Esophagus squamous epithelium (tissue), 5 donors: ENCODE results near the gene FAU. TPM values are rescaled to one million over a fixed set of nuclear protein-coding genes. Genes with fewer than 3 reads are reported as not detected.

ENCODE experiments used
- DNase-seq: peaks from one replicate; lab custom pipeline; 2025; lab: John Stamatoyannopoulos, UW
- H3K27ac ChIP-seq, 4 donors: fragments of 200-600 bp; sonication (generic); one replicate each; pipeline ENCODE4 v1.5.1; 2016 to 2019; ENCODE audit warnings: mild to moderate bottlenecking in 1 of 4
- H3K27me3 ChIP-seq, 4 donors: fragments of 200-600 bp; sonication (generic); 1 replicate in 3 of 4; 2 replicates in 1 of 4; pipeline versions ENCODE4 v1.5.1 to v1.6.0; 2017 to 2021; ENCODE audit warnings: antibody characterized with exemption in 1 of 4
- H3K36me3 ChIP-seq, 3 donors: fragments of 200-600 bp; sonication (generic); one replicate each; pipeline ENCODE4 v1.5.1; 2016 to 2019
- H3K4me1 ChIP-seq, 3 donors: fragments of 200-600 bp; sonication (generic); one replicate each; pipeline ENCODE4 v1.5.1; 2017 to 2019
- H3K4me3 ChIP-seq, 4 donors: fragments of 200-600 bp; sonication (generic); 1 replicate in 3 of 4; 2 replicates in 1 of 4; pipeline ENCODE4 v1.5.1; 2016 to 2019; ENCODE audit warnings: mild to moderate bottlenecking in 2 of 4, moderate library complexity in 1 of 4
- H3K9me3 ChIP-seq, 3 donors: fragments of 200-600 bp; sonication (generic); one replicate each; pipeline ENCODE4 v1.5.1; 2016 to 2019
- POLR2A ChIP-seq, 4 donors: fragments of 450-650 bp; IDR thresholded peaks; one replicate each; pipeline ENCODE4 v1.6.1; 2017; ENCODE audit warnings: antibody characterized with exemption in 4 of 4, mild to moderate bottlenecking in 4 of 4, moderate library complexity in 3 of 4
- WGBS, 2 donors: methylation state at CpG; one replicate each; pipeline ENCODE4 v1.1.5; 2018; 5-methylcytosine and 5-hydroxymethylcytosine counted together
- intact Hi-C: fragments of 100-400 bp; cut with DNase I; formaldehyde crosslinking; loops from one replicate; pipeline ENCODE4 v1.15.0; 2022
- small RNA-seq, 4 donors: library from RNA; depleted of rRNA; stranded (forward); fragments of <200 nt; gene quantifications; one replicate each; pipeline ENCODE3, GENCODE V24; 2016
- total RNA-seq, 4 donors: library from RNA; depleted of rRNA; stranded (reverse); fragments of >200 nt; gene quantifications; one replicate each; pipeline ENCODE4 v1.1.0, GENCODE V29; 2016
- TF ChIP-seq, protein P1 (sequence below), 6 experiments: fragments of 450-650 bp in 4 of 6; fragments of 200-600 bp in 2 of 6; sonication (generic) in 2 of 6; IDR thresholded peaks; one replicate each; pipeline ENCODE4 v1.5.1; 2016 to 2019; ENCODE audit warnings: antibody characterized with exemption in 6 of 6, mild to moderate bottlenecking in 4 of 6, moderate library complexity in 4 of 6
- donor health status: DM: yes; HTN: yes; CAD: no.

Gene FAU
- total RNA-seq, 4 donors from 2014 or later = 436 to 777 (median 528) TPM

- Histone ChIP-seq H3K27ac (no peak overlapping the region), H3K36me3 (no peaks in the 10 kb centered on the region), H3K4me1 (no peaks in the 10 kb centered on the region), H3K27me3 (no peaks in the 10 kb centered on the region), H3K4me3 (no peak overlapping the region), H3K9me3 (no peaks in the 10 kb centered on the region)
- WGBS, 2 donors = 53 to 74% methylated on average over 4 of the region's 4 CpGs
- intact Hi-C loops = no loop called here
- no peak for DNase-seq
- TF ChIP-seq, protein P1, sequence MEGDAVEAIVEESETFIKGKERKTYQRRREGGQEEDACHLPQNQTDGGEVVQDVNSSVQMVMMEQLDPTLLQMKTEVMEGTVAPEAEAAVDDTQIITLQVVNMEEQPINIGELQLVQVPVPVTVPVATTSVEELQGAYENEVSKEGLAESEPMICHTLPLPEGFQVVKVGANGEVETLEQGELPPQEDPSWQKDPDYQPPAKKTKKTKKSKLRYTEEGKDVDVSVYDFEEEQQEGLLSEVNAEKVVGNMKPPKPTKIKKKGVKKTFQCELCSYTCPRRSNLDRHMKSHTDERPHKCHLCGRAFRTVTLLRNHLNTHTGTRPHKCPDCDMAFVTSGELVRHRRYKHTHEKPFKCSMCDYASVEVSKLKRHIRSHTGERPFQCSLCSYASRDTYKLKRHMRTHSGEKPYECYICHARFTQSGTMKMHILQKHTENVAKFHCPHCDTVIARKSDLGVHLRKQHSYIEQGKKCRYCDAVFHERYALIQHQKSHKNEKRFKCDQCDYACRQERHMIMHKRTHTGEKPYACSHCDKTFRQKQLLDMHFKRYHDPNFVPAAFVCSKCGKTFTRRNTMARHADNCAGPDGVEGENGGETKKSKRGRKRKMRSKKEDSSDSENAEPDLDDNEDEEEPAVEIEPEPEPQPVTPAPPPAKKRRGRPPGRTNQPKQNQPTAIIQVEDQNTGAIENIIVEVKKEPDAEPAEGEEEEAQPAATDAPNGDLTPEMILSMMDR (IDR thresholded peaks at IDR 0.05) = no peak
- no peak for TF ChIP-seq POLR2A (IDR thresholded peaks at IDR 0.05)
Measured at GRCh38 chr11:65071907-65072630, 49.9 kb downstream of the FAU start.

Small RNA genes lying within 50 kb of the gene (small RNA-seq; reads per million reads assigned to genes)
- 0 reads per million in 4 donors for gene HIGD1AP10
- gene PDCL2P2 = 0 reads per million in 4 donors
- gene RNU2-23P = 0 to 0.21 (median 0.07) reads per million in 4 donors

Other genes starting within 250 kb of the FAU start
- gene EHD1, start 243.5 kb downstream of the FAU start, total RNA-seq = 10 to 100 TPM; 29.5 to 44.0 (median 31.8) TPM
- gene ATG2A, start 204.9 kb downstream of the FAU start, total RNA-seq = 10 to 100 TPM; 14.1 to 26.1 (median 19.6) TPM
- gene PPP2R5B, start 197.4 kb downstream of the FAU start, total RNA-seq = 10 to 100 TPM in 1 of 4 donors, 1 to 10 TPM in 3; 7.7 to 10.5 (median 8.6) TPM
- not detected for gene GPHA2, start 186.2 kb downstream of the FAU start, total RNA-seq
- gene MAJIN, start 150.0 kb downstream of the FAU start, total RNA-seq = not detected
- under 1 TPM in 2 of 4 donors, not detected in 2; 0.38 to 0.76 TPM for gene BATF2, start 125.2 kb downstream of the FAU start, total RNA-seq
- gene ARL2, start 108.0 kb downstream of the FAU start, total RNA-seq = 10 to 100 TPM; 42.5 to 82.1 (median 65.0) TPM
- gene SNX15, start 94.7 kb downstream of the FAU start, total RNA-seq = 10 to 100 TPM in 3 of 4 donors, 1 to 10 TPM in 1; 9.8 to 18.6 (median 13.9) TPM
- 10 to 100 TPM in 3 of 4 donors, 1 to 10 TPM in 1; 9.2 to 19.0 (median 15.1) TPM for gene SAC3D1, start 80.9 kb downstream of the FAU start, total RNA-seq
- 10 to 100 TPM in 1 of 4 donors, 1 to 10 TPM in 2, under 1 TPM in 1; 0.34 to 19.6 (median 3.1) TPM for gene NAALADL1, start 63.6 kb downstream of the FAU start, total RNA-seq
- gene CDCA5, start 38.1 kb downstream of the FAU start, total RNA-seq = 10 to 100 TPM in 1 of 4 donors, 1 to 10 TPM in 3; 3.1 to 14.3 (median 9.0) TPM
- 10 to 100 TPM; 24.0 to 52.2 (median 32.2) TPM for gene ZFPL1, start 37.9 kb downstream of the FAU start, total RNA-seq
- 100 to 1,000 TPM; 204 to 298 (median 224) TPM for gene VPS51, start 25.9 kb downstream of the FAU start, total RNA-seq
- gene TM7SF2, start 10.3 kb downstream of the FAU start, total RNA-seq = 10 to 100 TPM; 36.4 to 96.5 (median 74.7) TPM
- gene ZNHIT2, start 4.4 kb downstream of the FAU start, total RNA-seq = 10 to 100 TPM; 12.4 to 17.0 (median 16.5) TPM
- 10 to 100 TPM; 68.1 to 76.2 (median 72.0) TPM for gene MRPL49, start 187 bp upstream of the FAU start, total RNA-seq
- 10 to 100 TPM; 20.4 to 39.3 (median 26.9) TPM for gene SYVN1, start 12.4 kb upstream of the FAU start, total RNA-seq
- not detected for gene SPDYC, start 48.1 kb upstream of the FAU start, total RNA-seq
- 100 to 1,000 TPM; 225 to 696 (median 354) TPM for gene CAPN1, start 59.8 kb upstream of the FAU start, total RNA-seq
- 10 to 100 TPM in 2 of 4 donors, 1 to 10 TPM in 2; 3.1 to 14.1 (median 10.4) TPM for gene POLA2, start 139.8 kb upstream of the FAU start, total RNA-seq
- 10 to 100 TPM in 1 of 4 donors, 1 to 10 TPM in 2, under 1 TPM in 1; 0.76 to 11.4 (median 5.6) TPM for gene CDC42EP2, start 192.7 kb upstream of the FAU start, total RNA-seq
- 10 to 100 TPM; 18.7 to 35.3 (median 23.8) TPM for gene DPF2, start 211.7 kb upstream of the FAU start, total RNA-seq
- 1 to 10 TPM in 1 of 4 donors, under 1 TPM in 3; 0.13 to 1.3 (median 0.56) TPM for gene TIGD3, start 232.6 kb upstream of the FAU start, total RNA-seq